Thoracic aorta (tissue), 2 donors: ENCODE measurements around the gene TBC1D9B. TPM values are rescaled to one million over a fixed set of nuclear protein-coding genes. Genes with fewer than 3 reads are reported as not detected.

Experiments used
- ATAC-seq: fragments of 150-250 bp; one replicate; pipeline ENCODE4 v1.8.0; 2017; ENCODE audit warnings: low read depth; ENCODE audit not compliant: insufficient number of reproducible peaks, low FRiP score
- DNase-seq: peaks from one replicate; pipeline ENCODE4 v3.0.0-alpha.2; 2020; ENCODE audit warnings: low spot score
- H3K27ac ChIP-seq, 2 donors: fragments of 200-600 bp; sonication (generic); 1 replicate in 1 of 2; 2 replicates in 1 of 2; pipeline ENCODE4 v1.5.1; 2016; ENCODE audit warnings: mild to moderate bottlenecking in 2 of 2, moderate library complexity in 2 of 2
- H3K27me3 ChIP-seq: fragments of 200-600 bp; sonication (generic); replicated peaks from 2 replicates; pipeline ENCODE4 v1.6.0; 2016; ENCODE audit warnings: mild to moderate bottlenecking; ENCODE audit not compliant: insufficient read depth
- H3K36me3 ChIP-seq: fragments of 200-600 bp; sonication (generic); one replicate; pipeline ENCODE4 v1.5.1; 2016
- H3K4me1 ChIP-seq, 2 donors: fragments of 200-600 bp; sonication (generic); 1 replicate in 1 of 2; 2 replicates in 1 of 2; pipeline versions ENCODE4 v1.5.1 to v1.6.0; 2016; ENCODE audit warnings: low read depth in 2 of 2, mild to moderate bottlenecking in 1 of 2; ENCODE audit not compliant: control insufficient read depth in 1 of 2
- H3K4me3 ChIP-seq: fragments of 200-600 bp; sonication (generic); 2 replicates; pipeline ENCODE4 v1.5.1; 2016; ENCODE audit warnings: mild to moderate bottlenecking
- H3K9me3 ChIP-seq: fragments of 200-600 bp; sonication (generic); 2 replicates; pipeline ENCODE4 v1.5.1; 2016
- CTCF ChIP-seq: fragments of 200-600 bp; sonication (generic); IDR thresholded peaks from one replicate; pipeline ENCODE4 v1.5.1; 2019; ENCODE audit warnings: antibody characterized with exemption
- total RNA-seq, 2 donors: library from RNA; depleted of rRNA; stranded (reverse); fragments of >200 nt; gene quantifications; one replicate each; pipeline versions ENCODE4 v1.1.0 to v1.2.3, GENCODE V29; 2016

The TBC1D9B gene
- total RNA-seq, 2 donors from 2014 or later: 91.9 to 104 TPM

GRCh38 chr5:179819296-179820126, 88.2 kb downstream of the TBC1D9B start:
- ATAC-seq (no peak), DNase-seq (no peak)
- Histone ChIP-seq H3K36me3 (peaks cover 22% of the 10 kb centered on the region), H3K27me3 (no peaks in the 10 kb centered on the region), H3K9me3 (no peaks in the 10 kb centered on the region), H3K27ac (peak overlapping the region; percentile 100), H3K4me1 (peaks cover 46 to 62% of the 10 kb centered on the region in 2 donors), H3K4me3 (peak overlapping the region; percentile 99)
- TF ChIP-seq CTCF: no peak

GRCh38 chr5:179818746-179819295, 88.9 kb downstream of the TBC1D9B start:
- H3K36me3 ChIP-seq: peaks cover 15% of the 10 kb centered on the region

GRCh38 chr5:179817890-179818745, 89.6 kb downstream of the TBC1D9B start:
- H3K4me1 ChIP-seq: peaks cover 34 to 48% of the 10 kb centered on the region in 2 donors
- no peak for TF ChIP-seq CTCF
- peak overlapping the region; percentile 100 for H3K27ac ChIP-seq
- DNase-seq (no peak), ATAC-seq (no peak)
- peaks cover 10% of the 10 kb centered on the region for H3K36me3 ChIP-seq
- H3K4me3 ChIP-seq: peak overlapping the region; percentile 99
- H3K9me3 ChIP-seq: no peaks in the 10 kb centered on the region
- H3K27me3 ChIP-seq: no peaks in the 10 kb centered on the region

More at GRCh38 chr5:179818746-179819295, 88.9 kb downstream of the TBC1D9B start:
- Histone ChIP-seq H3K27me3 (no peaks in the 10 kb centered on the region), H3K27ac (peak overlapping the region; percentile 100), H3K9me3 (no peaks in the 10 kb centered on the region), H3K4me3 (peak overlapping the region; percentile 99), H3K4me1 (peaks cover 39 to 55% of the 10 kb centered on the region in 2 donors)
- peak; percentile 41 for ATAC-seq
- TF ChIP-seq CTCF: no peak
- peak; percentile 77 for DNase-seq

GRCh38 chr5:179817470-179817840, 90.2 kb downstream of the TBC1D9B start:
- peaks cover 3% of the 10 kb centered on the region for H3K36me3 ChIP-seq
- H3K4me3 ChIP-seq: peak overlapping the region; percentile 75
- H3K4me1 ChIP-seq: peaks cover 28 to 42% of the 10 kb centered on the region in 2 donors
- no peak for TF ChIP-seq CTCF
- ATAC-seq (no peak), DNase-seq (no peak)
- H3K27me3 ChIP-seq: no peaks in the 10 kb centered on the region
- H3K9me3 ChIP-seq: no peaks in the 10 kb centered on the region
- peak overlapping the region in 1 of 2 donors; percentile 39 for H3K27ac ChIP-seq
